ENCODE results near the gene FAM120A.

FAM120A gene

DNA sequence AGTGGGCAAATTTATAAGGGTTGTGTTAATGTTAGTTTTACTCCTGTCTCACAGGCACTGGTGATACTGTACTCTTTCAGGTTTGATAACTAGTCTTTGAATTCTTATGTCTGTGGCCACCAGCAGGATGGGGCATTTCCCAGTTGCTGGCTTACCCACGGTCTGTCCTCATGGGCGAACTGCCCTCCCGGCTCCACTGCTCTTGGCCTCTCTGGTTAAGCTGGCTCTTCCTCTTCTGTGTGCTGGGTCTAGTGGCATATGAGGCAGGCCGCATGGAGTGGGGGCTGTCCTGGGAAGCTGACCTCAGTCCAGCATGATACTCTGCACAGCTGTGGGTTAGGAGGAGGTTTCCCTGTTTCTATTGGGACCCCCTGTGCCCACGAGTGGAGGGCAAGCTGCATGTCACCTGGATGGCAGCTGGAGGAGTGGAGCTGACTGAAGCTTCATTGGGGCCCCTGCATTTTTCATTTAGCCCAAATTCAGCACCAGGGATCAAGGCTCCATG lies 144.4 kb downstream of the FAM120A start:
- DNase-seq (ENCODE audit: low spot score) = no peak

GRCh38 chr9:93596399-93596798 lies 144.9 kb downstream of the FAM120A start:
- no peak for DNase-seq (ENCODE audit: low spot score)

DNA sequence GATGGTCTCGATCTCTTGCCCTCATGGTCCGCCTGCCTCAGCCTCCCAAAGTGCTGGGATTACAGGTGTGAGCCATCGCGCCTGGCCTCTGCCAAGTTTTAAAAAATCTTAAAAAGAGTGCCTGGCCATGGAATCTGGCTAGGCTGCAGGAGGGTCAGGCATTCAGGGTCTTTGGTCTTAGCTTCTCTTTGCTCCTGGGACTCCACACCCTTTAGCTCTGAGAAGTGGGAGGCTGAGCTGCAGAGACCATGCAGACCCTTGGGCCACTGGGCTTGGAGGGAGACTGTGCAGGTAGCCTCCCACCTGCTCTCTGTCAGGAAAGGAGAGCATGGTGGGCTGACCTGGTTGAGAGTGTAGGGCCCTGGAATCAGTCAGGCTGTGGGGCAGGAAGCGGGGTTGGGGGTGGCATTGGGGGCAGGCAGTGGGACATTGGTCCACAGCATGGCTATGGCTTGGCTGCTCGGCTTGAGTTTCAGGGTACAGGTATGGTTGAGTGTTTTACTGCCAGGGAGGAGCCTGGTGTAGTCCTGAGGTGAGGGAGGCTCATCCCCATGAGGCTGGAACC lies 145.7 kb downstream of the FAM120A start:
- no peak for DNase-seq (ENCODE audit: low spot score)

DNA sequence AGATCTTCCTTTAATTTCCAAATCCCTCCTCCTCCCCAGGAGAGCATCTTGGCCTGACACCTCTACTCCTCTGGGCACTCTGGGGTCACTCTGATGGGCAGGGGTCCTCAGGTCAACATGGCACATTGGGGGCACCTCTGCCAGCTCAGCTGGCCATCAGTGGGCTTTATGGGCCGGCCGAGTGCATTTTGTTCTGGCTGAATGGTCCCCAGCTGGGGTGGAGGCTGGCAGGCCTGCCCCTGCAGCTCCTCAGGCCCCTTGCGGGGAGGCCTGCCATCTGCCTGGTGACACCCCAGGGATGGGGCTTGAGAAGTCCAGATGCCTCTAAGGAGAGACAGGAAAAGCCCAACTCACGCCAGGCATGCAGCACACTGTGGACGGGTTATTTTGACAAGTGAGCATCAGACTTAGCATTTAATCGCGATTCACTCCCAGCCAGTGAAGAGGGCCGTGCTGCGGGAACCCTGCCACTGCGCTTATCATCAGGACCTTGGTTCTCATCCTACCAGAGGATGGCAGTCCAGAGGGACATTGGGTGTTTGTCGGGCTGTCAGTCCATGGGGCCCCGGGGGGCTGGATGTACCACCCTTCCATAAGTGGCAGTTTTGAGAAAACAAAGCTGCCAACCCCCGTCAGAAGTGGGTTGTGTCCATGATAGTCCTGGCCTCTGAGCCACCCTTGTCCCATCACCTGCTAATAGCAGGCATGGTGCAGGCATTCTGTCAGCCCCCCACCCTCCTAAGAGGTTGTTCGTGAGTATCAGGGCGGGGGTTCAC lies 146.6 kb downstream of the FAM120A start:
- DNase-seq (ENCODE audit: low spot score) = no peak

GRCh38 chr9:93598647-93599241 lies 147.3 kb downstream of the FAM120A start:
- no peak for DNase-seq (ENCODE audit: low spot score)

GRCh38 chr9:93599571-93600403 lies 148.3 kb downstream of the FAM120A start:
- DNase-seq (ENCODE audit: low spot score) = no peak

GRCh38 chr9:93600504-93600903 lies 149.0 kb downstream of the FAM120A start:
- DNase-seq (ENCODE audit: low spot score) = peak; percentile 43

- DNase-seq (ENCODE audit: low spot score) = no peak
Measured at GRCh38 chr9:93601063-93601462, 149.6 kb downstream of the FAM120A start.

DNA sequence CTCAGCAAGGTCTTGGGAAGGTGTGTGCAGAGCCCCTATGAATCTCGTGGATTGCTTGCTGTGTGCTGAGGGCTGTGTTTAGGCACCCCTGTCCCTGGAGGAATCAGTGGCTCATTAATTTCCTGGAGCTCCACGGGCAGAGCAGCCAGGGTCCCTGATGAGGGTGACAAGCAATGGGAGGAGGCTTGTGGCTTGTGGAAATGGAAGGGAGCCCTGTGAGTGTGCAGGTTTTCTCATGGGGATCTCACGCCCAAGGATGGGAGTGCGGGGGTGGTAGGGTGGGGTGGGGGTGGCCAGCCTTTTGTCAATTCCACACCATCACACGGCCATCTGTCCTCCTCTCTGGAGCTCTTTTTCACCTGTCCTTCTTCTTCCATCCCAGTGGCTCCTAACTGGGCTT lies 150.2 kb downstream of the FAM120A start:
- no peak for DNase-seq (ENCODE audit: low spot score)

DNA sequence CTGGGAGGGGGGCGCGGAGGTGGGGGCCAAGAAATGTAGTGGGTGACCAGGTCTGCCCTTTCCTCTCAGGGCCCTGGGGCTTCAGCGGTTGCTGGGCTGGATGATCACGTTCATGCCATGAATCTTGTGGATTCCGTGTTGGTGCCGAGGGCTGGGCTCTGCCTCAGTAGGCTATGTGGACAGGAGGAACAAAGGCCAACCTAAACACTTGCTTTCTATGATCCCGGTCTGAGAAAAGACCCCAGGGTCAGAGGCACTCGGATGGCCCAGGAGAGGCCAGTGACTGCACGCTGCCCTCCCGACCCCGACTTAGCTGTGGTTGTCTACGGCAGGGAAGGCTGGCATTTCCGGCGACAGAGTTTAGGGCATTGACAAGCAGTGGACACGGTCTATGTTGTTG lies 151.5 kb downstream of the FAM120A start:
- no peak for DNase-seq (ENCODE audit: low spot score)

DNA sequence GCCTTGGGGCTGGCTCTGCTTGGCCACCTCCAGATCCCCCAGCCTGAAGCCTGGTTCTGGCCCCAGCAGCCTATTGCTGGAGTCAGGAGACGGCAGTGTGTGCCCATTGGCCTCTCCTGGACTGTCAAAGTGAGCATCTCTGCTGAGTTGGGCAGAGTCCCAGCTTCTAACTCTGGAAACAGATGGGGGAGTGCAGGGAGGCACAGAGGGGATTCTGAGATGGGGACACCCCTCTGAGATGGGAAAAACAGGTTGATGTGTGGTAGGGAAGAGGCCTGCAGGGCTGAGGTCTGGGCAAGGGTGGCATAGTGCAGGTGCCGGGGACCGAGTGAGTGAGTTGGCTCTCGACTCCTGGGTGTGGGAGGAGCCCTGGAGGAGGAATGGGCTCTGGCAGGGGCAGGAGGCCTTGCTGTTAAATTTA lies 152.4 kb downstream of the FAM120A start:
- no peak for DNase-seq (ENCODE audit: low spot score)

DNA sequence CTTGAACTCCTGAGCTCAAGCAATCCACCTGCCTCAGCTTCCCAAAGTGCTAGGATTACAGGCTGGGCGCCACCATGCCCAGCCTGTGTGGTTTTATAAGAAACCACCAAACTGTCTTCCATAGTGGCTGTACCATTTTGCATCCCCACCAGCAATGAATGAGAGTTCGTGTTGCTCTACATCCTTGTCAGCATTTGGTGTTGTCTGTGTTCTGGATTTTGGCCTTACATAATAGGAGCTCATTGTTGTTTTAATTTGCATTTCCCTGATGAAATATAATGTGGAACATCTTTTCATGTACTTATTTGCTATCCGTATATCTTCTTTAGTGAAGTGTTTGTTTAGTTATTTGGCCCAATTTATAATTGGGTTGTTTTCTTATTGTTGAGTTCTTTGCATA lies 154.7 kb downstream of the FAM120A start:
- DNase-seq (ENCODE audit: low spot score) = no peak

GRCh38 chr9:93610206-93610605 lies 158.7 kb downstream of the FAM120A start:
- no peak for DNase-seq (ENCODE audit: low spot score)

- no peak for DNase-seq (ENCODE audit: low spot score)
Measured at GRCh38 chr9:93612052-93612795, 160.7 kb downstream of the FAM120A start.

GRCh38 chr9:93612796-93613154 lies 161.3 kb downstream of the FAM120A start:
- no peak for DNase-seq (ENCODE audit: low spot score)

- no peak for DNase-seq (ENCODE audit: low spot score)
Measured at GRCh38 chr9:93613174-93613573, 161.7 kb downstream of the FAM120A start.

- DNase-seq (ENCODE audit: low spot score) = no peak
Measured at GRCh38 chr9:93613791-93614190, 162.3 kb downstream of the FAM120A start.

- no peak for DNase-seq (ENCODE audit: low spot score)
Measured at GRCh38 chr9:93614830-93615468, 163.5 kb downstream of the FAM120A start.
